GM12875 (cell line): ENCODE measurements around the gene ERC2.

Experiments used
- H3K4me3 ChIP-seq: one replicate; pipeline ENCODE4 v1.5.1; 2011; ENCODE audit warnings: low read depth, low read length, control low read depth
- TF ChIP-seq, protein P1 (sequence below): IDR thresholded peaks from 2 replicates; pipeline ENCODE4 v1.5.1; 2011; ENCODE audit warnings: low read depth, mild to moderate bottlenecking, control low read depth, inconsistent platforms, low read length, moderate library complexity, borderline replicate concordance; ENCODE audit not compliant: insufficient read depth

ERC2 gene

DNA sequence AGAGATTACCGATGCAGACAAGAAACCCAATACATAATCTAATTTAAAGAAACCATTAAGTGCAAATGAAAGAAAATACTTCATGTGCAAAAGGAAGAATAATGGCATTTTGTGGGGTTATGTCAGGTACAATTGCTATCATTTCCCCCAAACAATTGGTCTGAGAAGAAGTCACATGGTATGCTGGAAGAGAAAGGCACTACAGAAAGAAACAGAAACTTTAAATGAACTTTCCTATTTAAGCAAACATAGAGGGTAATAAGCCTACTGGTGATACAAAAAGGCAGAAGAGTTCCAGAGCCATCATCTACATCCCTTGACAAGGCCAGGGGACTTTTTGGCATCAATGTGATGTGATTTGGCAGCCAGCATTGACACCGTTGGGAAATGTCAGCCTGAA lies 678.8 kb downstream of the ERC2 start:
- no peak overlapping the region for H3K4me3 ChIP-seq
- TF ChIP-seq, protein P1, sequence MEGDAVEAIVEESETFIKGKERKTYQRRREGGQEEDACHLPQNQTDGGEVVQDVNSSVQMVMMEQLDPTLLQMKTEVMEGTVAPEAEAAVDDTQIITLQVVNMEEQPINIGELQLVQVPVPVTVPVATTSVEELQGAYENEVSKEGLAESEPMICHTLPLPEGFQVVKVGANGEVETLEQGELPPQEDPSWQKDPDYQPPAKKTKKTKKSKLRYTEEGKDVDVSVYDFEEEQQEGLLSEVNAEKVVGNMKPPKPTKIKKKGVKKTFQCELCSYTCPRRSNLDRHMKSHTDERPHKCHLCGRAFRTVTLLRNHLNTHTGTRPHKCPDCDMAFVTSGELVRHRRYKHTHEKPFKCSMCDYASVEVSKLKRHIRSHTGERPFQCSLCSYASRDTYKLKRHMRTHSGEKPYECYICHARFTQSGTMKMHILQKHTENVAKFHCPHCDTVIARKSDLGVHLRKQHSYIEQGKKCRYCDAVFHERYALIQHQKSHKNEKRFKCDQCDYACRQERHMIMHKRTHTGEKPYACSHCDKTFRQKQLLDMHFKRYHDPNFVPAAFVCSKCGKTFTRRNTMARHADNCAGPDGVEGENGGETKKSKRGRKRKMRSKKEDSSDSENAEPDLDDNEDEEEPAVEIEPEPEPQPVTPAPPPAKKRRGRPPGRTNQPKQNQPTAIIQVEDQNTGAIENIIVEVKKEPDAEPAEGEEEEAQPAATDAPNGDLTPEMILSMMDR, result no peak

DNA sequence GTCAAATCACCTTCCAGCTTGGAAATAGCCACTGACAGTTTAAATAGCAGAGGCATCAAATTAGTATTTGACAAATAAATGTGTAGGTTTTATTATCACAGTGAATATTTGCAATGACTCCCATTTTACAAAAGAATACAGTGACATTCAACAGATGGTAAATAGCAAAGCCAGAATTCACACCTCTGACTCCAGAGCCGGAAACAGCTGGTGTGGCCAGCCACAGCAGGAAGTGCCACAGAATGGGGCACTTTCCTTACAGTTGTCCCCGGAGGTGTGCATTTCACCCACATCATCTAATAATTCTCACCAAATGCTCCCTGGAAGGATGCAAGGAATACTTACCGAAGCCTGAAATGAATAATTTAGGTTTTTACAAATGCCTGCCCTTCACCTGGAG lies 685.5 kb downstream of the ERC2 start:
- H3K4me3 ChIP-seq, result no peak overlapping the region
- TF ChIP-seq, protein P1, result no peak

DNA sequence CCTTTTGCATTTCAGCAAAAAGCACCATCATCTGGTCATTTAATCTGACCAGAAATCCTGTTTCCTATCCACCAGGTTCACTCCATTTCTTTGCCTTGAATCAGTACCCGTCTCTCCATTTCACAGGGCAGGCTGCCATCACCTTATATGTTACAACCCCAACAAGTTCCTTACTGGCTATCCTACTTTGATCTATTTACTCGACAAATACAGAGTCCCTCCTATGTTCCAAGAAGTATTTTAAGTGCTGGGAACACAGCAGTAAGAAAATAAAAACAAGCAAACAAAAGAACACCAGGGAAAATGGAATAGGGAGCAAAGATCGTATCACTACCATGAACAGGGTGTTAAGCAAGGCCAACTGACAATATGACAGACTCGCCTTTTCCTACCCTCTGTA lies 685.9 kb downstream of the ERC2 start:
- no peak overlapping the region for H3K4me3 ChIP-seq
- TF ChIP-seq, protein P1, result no peak

DNA sequence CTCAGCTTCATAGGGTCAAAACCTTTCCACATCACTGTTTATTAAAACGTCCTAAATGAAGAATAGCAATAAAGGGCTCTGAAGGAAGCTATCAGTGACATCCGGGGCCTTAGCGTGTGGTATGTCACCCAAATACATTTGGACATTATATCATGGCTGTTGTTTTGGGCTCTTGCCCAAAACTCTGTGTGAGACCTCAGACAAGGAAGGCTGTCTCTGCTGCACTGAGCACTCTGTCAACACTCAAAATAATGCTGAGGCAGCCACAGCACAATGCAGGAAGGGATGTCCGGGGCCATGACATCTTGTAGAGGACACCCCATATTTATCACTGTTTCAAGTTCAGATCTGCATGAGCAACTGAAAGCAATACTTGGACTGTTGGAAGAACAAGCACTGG lies 687.4 kb downstream of the ERC2 start:
- TF ChIP-seq, protein P1, result no peak
- H3K4me3 ChIP-seq, result no peak overlapping the region

DNA sequence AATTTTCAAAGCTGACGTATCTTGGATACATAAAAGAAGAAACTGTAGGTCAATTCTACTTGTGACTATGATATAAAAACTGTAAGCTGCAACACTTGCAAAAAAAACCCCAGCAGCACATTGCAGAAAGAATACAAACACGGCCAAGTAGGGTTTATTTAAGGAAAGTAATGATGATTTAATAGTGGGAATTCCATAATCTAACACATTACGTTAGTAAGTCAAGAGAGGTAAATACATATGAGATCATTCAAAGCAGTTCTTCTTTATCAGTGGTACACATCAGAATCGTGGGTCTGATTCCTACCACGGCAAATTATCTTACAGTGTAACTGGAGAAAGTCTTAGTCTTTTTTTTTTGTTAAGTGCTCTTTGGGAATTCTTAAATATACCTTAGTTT lies 688.7 kb downstream of the ERC2 start:
- no peak overlapping the region for H3K4me3 ChIP-seq
- TF ChIP-seq, protein P1, result no peak

DNA sequence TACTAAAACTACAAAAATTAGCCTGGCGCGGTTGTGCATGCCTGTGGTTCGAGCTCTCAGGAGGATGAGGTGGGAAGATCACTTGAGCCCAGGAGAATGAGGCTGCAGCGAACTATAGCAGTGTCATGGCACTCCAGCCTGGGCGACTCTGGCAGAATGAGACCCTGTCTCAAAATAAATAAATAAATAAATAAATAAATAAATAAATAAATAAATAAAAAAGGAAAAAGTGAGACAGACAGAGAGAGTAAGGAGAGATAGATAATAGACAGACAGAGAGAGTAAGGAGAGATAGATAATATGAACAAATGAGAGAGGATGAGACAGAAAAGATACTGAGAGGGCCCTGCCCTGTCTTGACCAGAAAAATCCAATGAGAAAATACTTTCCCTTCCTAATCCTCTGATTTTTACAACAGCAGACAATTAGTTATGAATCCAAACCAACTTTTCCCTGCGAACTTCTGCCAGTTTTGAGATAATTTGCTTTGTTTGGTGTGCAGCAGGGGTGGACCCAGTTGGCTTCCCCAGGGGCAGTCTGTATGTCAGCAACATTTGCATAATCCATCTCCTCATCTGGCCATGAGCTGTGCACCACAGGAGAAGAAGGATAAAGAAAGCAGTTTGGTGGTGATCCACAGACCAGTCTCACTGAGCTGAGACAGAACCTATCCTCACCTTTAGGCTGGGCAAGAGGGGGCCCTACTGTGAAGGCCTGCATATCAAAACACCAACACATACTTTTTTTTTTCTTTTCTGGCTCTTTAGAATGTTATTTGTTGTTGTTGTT lies 692.7 kb downstream of the ERC2 start:
- TF ChIP-seq, protein P1, result no peak
- no peak overlapping the region for H3K4me3 ChIP-seq

DNA sequence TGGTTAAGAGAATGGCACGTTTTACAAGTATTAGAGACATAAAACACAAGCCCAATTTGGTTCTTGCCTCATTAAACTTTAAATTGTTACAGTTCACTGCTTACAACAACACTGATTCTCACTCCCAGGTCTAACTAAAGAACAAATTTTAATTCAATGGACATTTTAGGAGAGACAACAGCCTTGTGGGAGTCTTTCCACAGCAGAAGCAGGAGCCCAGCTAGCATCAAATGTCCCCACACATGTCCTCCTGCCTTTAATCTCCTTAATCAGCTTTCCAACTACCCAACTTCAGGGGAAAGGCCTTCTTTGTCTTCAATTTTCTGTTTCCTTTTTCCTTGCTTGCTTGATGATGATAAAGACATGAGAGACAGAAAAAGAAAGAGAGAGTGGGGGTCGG lies 693.4 kb downstream of the ERC2 start:
- no peak overlapping the region for H3K4me3 ChIP-seq
- TF ChIP-seq, protein P1, result no peak
